Loucy (cell line): ENCODE measurements around the gene PTPRZ1.

ENCODE experiments used
- H2AFZ ChIP-seq: fragments of 200-600 bp; sonication (generic); 2 replicates; pipeline ENCODE4 v1.6.0; 2016; ENCODE audit warnings: antibody characterized with exemption, mild to moderate bottlenecking, low read length, moderate library complexity
- H3F3A ChIP-seq: fragments of 200-600 bp; 2 replicates; pipeline ENCODE4 v1.6.0; 2016; ENCODE audit warnings: antibody characterized with exemption, low read depth, mild to moderate bottlenecking
- H3K27me3 ChIP-seq: fragments of 200-600 bp; sonication (generic); 2 replicates; pipeline ENCODE4 v1.6.1; 2014; ENCODE audit warnings: low read length, mild to moderate bottlenecking; ENCODE audit not compliant: insufficient read depth, poor library complexity, severe bottlenecking
- H3K36me3 ChIP-seq: fragments of 200-600 bp; sonication (generic); 2 replicates; pipeline ENCODE4 v1.6.1; 2016; ENCODE audit warnings: low read length; ENCODE audit not compliant: insufficient read depth
- H3K4me1 ChIP-seq: fragments of 200-600 bp; sonication (generic); 2 replicates; pipeline ENCODE4 v1.5.1; 2014; ENCODE audit warnings: low read length, mild to moderate bottlenecking; ENCODE audit not compliant: insufficient read depth, poor library complexity, severe bottlenecking
- H3K4me2 ChIP-seq: fragments of 200-600 bp; sonication (generic); 2 replicates; pipeline ENCODE4 v1.6.0; 2014; ENCODE audit warnings: antibody characterized with exemption, low read length, low read depth, mild to moderate bottlenecking; ENCODE audit not compliant: poor library complexity, severe bottlenecking
- H3K4me3 ChIP-seq: fragments of 200-600 bp; sonication (generic); 2 replicates; pipeline ENCODE4 v1.5.1; 2014; ENCODE audit warnings: low read length, mild to moderate bottlenecking, mixed read lengths; ENCODE audit not compliant: poor library complexity, severe bottlenecking
- H3K79me2 ChIP-seq: fragments of 200-600 bp; sonication (generic); 2 replicates; pipeline ENCODE4 v1.6.1; 2014; ENCODE audit warnings: low read length; ENCODE audit not compliant: insufficient read depth
- H3K9ac ChIP-seq: fragments of 200-600 bp; sonication (generic); 2 replicates; pipeline ENCODE4 v1.6.0; 2014; ENCODE audit warnings: mild to moderate bottlenecking, low read depth, low read length, moderate library complexity; ENCODE audit not compliant: poor library complexity, severe bottlenecking
- H3K9me2 ChIP-seq: fragments of 200-600 bp; sonication (generic); replicated peaks from 2 replicates; pipeline ENCODE4 v1.6.1; 2016; ENCODE audit warnings: low read depth, low read length, mixed read lengths
- H3K9me3 ChIP-seq: fragments of 200-600 bp; sonication (generic); 2 replicates; pipeline ENCODE4 v1.6.1; 2014; ENCODE audit warnings: mild to moderate bottlenecking, antibody characterized with exemption, low read length, low read depth; ENCODE audit not compliant: insufficient read depth
- H4K20me1 ChIP-seq: fragments of 200-600 bp; sonication (generic); 2 replicates; pipeline ENCODE4 v1.6.0; 2014; ENCODE audit warnings: antibody characterized with exemption, low read length, mild to moderate bottlenecking; ENCODE audit not compliant: insufficient read depth, poor library complexity, severe bottlenecking
- EZH2phosphoT487 ChIP-seq: fragments of 200-600 bp; IDR thresholded peaks from 2 replicates; pipeline ENCODE4 v1.6.1; 2018; ENCODE audit warnings: antibody characterized with exemption, mild to moderate bottlenecking, moderate library complexity, borderline replicate concordance
- TF ChIP-seq, protein P1 (sequence below): fragments of 200-600 bp; sonication (generic); conservative IDR thresholded peaks from 2 replicates; pipeline ENCODE4 v1.5.1; 2014; ENCODE audit warnings: mild to moderate bottlenecking, antibody characterized with exemption, low read length

The PTPRZ1 gene

DNA sequence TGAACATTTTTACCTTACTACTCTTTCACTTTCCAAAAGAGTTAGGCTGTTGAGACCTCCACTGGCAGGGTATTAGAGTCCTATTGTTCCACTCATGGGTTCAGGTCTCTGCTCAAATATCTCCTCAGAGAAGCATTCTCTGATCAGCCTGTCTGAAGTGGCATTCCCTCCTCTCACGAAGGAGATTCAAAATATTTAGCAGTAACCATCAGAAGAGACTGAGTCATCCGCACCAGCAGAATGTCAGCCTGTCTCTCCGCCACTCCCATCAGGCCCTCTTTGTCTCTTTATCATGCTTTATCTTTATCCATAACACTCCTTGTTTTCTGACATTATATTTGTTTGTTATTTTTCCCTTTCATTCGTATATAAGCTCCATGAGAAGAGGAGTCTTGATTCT, 192.0 kb downstream of the PTPRZ1 start:
- no peaks in the 10 kb centered on the region for H3K9me3 ChIP-seq
- H2AFZ ChIP-seq: no peak overlapping the region
- H3K27me3 ChIP-seq: no peaks in the 10 kb centered on the region
- no peaks in the 10 kb centered on the region for H4K20me1 ChIP-seq
- H3K4me1 ChIP-seq: no peaks in the 10 kb centered on the region
- H3K9me2 ChIP-seq: no peaks in the 10 kb centered on the region
- H3K79me2 ChIP-seq: no peaks in the 10 kb centered on the region
- H3K36me3 ChIP-seq: no peaks in the 10 kb centered on the region
- TF ChIP-seq, protein P1, sequence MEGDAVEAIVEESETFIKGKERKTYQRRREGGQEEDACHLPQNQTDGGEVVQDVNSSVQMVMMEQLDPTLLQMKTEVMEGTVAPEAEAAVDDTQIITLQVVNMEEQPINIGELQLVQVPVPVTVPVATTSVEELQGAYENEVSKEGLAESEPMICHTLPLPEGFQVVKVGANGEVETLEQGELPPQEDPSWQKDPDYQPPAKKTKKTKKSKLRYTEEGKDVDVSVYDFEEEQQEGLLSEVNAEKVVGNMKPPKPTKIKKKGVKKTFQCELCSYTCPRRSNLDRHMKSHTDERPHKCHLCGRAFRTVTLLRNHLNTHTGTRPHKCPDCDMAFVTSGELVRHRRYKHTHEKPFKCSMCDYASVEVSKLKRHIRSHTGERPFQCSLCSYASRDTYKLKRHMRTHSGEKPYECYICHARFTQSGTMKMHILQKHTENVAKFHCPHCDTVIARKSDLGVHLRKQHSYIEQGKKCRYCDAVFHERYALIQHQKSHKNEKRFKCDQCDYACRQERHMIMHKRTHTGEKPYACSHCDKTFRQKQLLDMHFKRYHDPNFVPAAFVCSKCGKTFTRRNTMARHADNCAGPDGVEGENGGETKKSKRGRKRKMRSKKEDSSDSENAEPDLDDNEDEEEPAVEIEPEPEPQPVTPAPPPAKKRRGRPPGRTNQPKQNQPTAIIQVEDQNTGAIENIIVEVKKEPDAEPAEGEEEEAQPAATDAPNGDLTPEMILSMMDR: no peak
- no peak for TF ChIP-seq EZH2phosphoT487
- H3F3A ChIP-seq: no peaks in the 10 kb centered on the region
- no peak overlapping the region for H3K9ac ChIP-seq
- no peak overlapping the region for H3K4me3 ChIP-seq
- no peak overlapping the region for H3K4me2 ChIP-seq

DNA sequence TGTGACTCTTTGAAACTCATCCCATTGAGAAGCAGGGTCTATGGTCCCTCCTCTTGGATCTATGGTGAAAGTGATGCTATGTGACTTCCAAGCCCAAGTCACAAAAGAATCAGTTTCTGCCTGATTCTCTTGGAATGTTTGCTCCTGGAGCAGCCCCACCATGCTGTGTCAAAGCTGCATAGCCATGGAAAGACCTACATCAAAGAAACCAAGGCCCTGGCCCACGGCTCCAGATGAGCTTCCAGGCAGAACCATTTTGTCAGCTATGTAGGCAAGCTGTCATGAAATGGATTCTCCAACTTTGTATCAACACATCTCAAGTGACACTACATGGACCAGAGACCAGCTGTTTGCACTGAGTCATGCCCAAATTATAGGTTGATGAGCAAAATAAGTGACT, 194.1 kb downstream of the PTPRZ1 start:
- H3F3A ChIP-seq: no peaks in the 10 kb centered on the region
- no peaks in the 10 kb centered on the region for H3K36me3 ChIP-seq
- TF ChIP-seq EZH2phosphoT487: no peak
- TF ChIP-seq, protein P1: no peak
- H3K9ac ChIP-seq: no peak overlapping the region
- no peaks in the 10 kb centered on the region for H3K9me3 ChIP-seq
- H3K4me2 ChIP-seq: no peak overlapping the region
- H3K9me2 ChIP-seq: no peaks in the 10 kb centered on the region
- no peaks in the 10 kb centered on the region for H4K20me1 ChIP-seq
- H3K27me3 ChIP-seq: no peaks in the 10 kb centered on the region
- H2AFZ ChIP-seq: no peak overlapping the region
- H3K79me2 ChIP-seq: no peaks in the 10 kb centered on the region
- H3K4me1 ChIP-seq: no peaks in the 10 kb centered on the region
- H3K4me3 ChIP-seq: no peak overlapping the region

DNA sequence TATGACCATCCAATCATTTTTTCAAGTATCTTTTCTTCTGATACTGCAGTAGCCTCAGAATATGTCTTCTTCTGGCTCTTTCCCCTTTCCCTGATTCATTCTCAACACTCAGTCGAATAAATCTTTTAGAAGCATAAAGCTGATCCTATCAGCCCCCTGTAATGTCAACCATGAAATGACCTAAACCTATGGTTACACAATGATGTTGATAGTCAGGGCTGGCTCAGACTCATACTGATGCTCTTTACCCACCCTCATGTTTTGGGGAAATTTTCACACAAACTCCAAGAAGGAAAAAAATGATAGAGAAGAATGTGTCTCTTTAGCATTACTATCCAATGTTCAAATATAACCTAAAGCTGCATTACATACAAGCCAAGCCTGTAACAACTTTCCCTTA, 195.1 kb downstream of the PTPRZ1 start:
- no peaks in the 10 kb centered on the region for H3F3A ChIP-seq

More for the DNA sequence above, 195.1 kb downstream of the PTPRZ1 start:
- no peak overlapping the region for H2AFZ ChIP-seq
- no peak overlapping the region for H3K9ac ChIP-seq
- no peak overlapping the region for H3K4me2 ChIP-seq
- no peaks in the 10 kb centered on the region for H3K79me2 ChIP-seq
- H4K20me1 ChIP-seq: no peaks in the 10 kb centered on the region
- no peaks in the 10 kb centered on the region for H3K27me3 ChIP-seq
- no peaks in the 10 kb centered on the region for H3K4me1 ChIP-seq
- no peaks in the 10 kb centered on the region for H3K9me2 ChIP-seq
- H3K9me3 ChIP-seq: no peaks in the 10 kb centered on the region
- H3K4me3 ChIP-seq: no peak overlapping the region
- no peaks in the 10 kb centered on the region for H3K36me3 ChIP-seq
- no peak for TF ChIP-seq EZH2phosphoT487
- TF ChIP-seq, protein P1: no peak
